GM19239 (cell line): ENCODE data around the gene BICC1.

Experiments
- DNase-seq: peaks from one replicate; pipeline ENCODE4 v3.0.0; 2011; ENCODE audit warnings: low spot score; ENCODE audit not compliant: insufficient read length
- FAIRE-seq: peaks from 2 replicates; lab custom pipeline; 2011; peaks lifted over from hg19 to GRCh38; lab: Jason Lieb, UNC

The BICC1 gene

GRCh38 chr10:58802047-58802446, 289.4 kb downstream of the BICC1 start:
- FAIRE-seq (no peak), DNase-seq (no peak)

GRCh38 chr10:58806323-58806722, 293.7 kb downstream of the BICC1 start:
- DNase-seq (no peak), FAIRE-seq (no peak)

GRCh38 chr10:58806970-58807628, 294.4 kb downstream of the BICC1 start:
- DNase-seq = no peak
- no peak for FAIRE-seq

- FAIRE-seq (no peak), DNase-seq (no peak)
Measured at GRCh38 chr10:58807629-58808022, 295.0 kb downstream of the BICC1 start.

- FAIRE-seq (no peak), DNase-seq (no peak)
Measured at GRCh38 chr10:58810751-58811150, 298.1 kb downstream of the BICC1 start.

- DNase-seq (no peak), FAIRE-seq (no peak)
Measured at GRCh38 chr10:58813573-58813972, 300.9 kb downstream of the BICC1 start.

GRCh38 chr10:58817201-58817846, 304.7 kb downstream of the BICC1 start:
- DNase-seq (no peak), FAIRE-seq (no peak)

- no peak for FAIRE-seq
- no peak for DNase-seq
Measured at GRCh38 chr10:58818900-58819299, 306.2 kb downstream of the BICC1 start.

- FAIRE-seq = no peak
Measured at GRCh38 chr10:58820386-58820785, 307.7 kb downstream of the BICC1 start.

GRCh38 chr10:58820861-58821751, 308.4 kb downstream of the BICC1 start:
- DNase-seq (no peak), FAIRE-seq (no peak)

More at GRCh38 chr10:58820386-58820785, 307.7 kb downstream of the BICC1 start:
- DNase-seq = no peak

- FAIRE-seq (no peak), DNase-seq (no peak)
Measured at GRCh38 chr10:58821752-58822056, 309.0 kb downstream of the BICC1 start.

- DNase-seq = no peak
- FAIRE-seq = no peak
Measured at GRCh38 chr10:58823983-58824382, 311.3 kb downstream of the BICC1 start.

GRCh38 chr10:58824396-58824795, 311.7 kb downstream of the BICC1 start:
- DNase-seq (no peak), FAIRE-seq (no peak)

- FAIRE-seq = no peak
- no peak for DNase-seq
Measured at GRCh38 chr10:58826694-58827093, 314.0 kb downstream of the BICC1 start.

- DNase-seq (no peak), FAIRE-seq (no peak)
Measured at GRCh38 chr10:58827381-58827780, 314.7 kb downstream of the BICC1 start.

- DNase-seq = no peak
- FAIRE-seq = no peak
Measured at GRCh38 chr10:58829839-58830238, 317.2 kb downstream of the BICC1 start.

GRCh38 chr10:58830697-58831096, 318.0 kb downstream of the BICC1 start:
- DNase-seq = no peak
- FAIRE-seq = no peak

- FAIRE-seq (no peak), DNase-seq (no peak)
Measured at GRCh38 chr10:58833771-58834561, 321.3 kb downstream of the BICC1 start.

GRCh38 chr10:58836176-58836700, 323.6 kb downstream of the BICC1 start:
- no peak for FAIRE-seq
- DNase-seq = no peak

- FAIRE-seq (no peak), DNase-seq (no peak)
Measured at GRCh38 chr10:58836991-58837575, 324.4 kb downstream of the BICC1 start.
